ENCODE measurements around the gene PKD1L1. TPM values are rescaled to one million over a fixed set of nuclear protein-coding genes. Genes with fewer than 3 reads are reported as not detected.

Gene PKD1L1
- total RNA-seq, 4 donors from 2014 or later: 0.44 to 1.1 (median 0.75) TPM

DNA sequence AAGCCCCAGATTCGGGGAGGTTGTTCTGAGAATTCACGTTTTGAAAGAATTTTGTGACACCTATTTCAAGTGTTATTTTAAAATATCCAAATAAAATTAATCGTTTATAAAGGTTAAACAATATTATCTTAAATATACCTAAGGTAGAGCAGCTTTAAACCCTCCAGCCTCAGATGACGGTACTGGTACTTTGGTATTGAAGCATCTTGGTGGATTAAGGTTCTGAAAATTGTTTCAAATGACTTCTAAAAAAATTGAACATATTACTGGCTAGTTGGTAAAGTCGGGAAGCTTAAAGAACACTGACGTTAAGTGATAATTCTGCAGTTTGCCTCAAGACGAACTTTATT, 31.5 kb upstream of the PKD1L1 start:
- TF ChIP-seq, protein P1, sequence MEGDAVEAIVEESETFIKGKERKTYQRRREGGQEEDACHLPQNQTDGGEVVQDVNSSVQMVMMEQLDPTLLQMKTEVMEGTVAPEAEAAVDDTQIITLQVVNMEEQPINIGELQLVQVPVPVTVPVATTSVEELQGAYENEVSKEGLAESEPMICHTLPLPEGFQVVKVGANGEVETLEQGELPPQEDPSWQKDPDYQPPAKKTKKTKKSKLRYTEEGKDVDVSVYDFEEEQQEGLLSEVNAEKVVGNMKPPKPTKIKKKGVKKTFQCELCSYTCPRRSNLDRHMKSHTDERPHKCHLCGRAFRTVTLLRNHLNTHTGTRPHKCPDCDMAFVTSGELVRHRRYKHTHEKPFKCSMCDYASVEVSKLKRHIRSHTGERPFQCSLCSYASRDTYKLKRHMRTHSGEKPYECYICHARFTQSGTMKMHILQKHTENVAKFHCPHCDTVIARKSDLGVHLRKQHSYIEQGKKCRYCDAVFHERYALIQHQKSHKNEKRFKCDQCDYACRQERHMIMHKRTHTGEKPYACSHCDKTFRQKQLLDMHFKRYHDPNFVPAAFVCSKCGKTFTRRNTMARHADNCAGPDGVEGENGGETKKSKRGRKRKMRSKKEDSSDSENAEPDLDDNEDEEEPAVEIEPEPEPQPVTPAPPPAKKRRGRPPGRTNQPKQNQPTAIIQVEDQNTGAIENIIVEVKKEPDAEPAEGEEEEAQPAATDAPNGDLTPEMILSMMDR (IDR thresholded peaks at IDR 0.05; ENCODE audit: low read depth): no peak

DNA sequence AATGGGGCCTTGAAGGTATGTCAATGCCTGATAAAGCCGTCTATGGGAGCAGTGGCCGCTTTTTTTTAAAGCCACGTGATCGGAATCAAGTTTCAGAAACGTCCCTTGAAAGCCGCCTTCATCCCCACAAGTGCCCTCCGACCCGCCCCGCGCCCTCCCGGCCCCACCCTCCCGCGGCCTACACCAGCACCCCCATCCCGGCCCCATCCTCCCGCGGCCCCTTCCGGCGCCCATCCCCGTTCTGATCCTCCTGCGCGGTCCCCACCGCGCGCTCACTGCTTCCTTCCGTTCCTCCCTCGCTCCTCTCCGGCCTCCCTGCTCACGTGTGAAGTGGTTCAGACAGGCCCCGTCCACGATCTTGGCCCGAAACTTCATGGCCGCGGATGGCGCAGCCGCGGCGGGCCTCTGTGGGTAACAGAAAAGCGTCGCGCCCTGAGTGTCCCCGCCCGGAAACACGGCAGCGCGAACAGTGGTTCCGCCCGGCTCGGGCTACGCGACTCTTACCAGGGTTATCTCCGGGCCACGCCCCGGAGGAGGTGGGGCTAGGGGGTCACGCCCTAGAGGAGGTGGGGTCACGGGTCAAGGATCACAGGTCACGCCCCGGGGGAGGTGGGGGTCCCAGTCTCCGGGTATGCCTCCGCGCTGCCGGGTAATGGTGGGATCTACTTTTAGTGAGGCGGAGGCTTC, 31.0 kb upstream of the PKD1L1 start, which contains the start of gene HUS1:
Gene HUS1 (minus strand): TSS at position 471 of the 687 bp plus-strand sequence. CDS start 96 bp downstream, at position 375.
- TF ChIP-seq, protein P1 (IDR thresholded peaks at IDR 0.05; ENCODE audit: low read depth): no peak

DNA sequence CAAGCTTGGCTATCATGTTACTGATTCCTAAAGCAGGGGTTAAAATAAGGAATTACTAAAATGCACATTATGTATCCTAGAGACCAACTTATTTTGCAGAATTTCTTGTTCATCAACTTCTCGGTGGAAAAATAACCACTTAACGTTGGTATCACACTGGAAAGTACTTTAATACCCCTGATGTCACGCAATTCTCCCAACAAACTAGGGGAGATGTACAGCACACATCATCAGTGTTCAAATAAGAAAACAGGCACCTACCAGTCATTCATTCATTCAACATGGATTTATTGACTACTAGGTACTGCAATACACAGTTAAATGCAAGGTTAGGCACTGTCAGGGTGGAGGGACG, 30.5 kb upstream of the PKD1L1 start:
- TF ChIP-seq, protein P1 (IDR thresholded peaks at IDR 0.05; ENCODE audit: low read depth): no peak

DNA sequence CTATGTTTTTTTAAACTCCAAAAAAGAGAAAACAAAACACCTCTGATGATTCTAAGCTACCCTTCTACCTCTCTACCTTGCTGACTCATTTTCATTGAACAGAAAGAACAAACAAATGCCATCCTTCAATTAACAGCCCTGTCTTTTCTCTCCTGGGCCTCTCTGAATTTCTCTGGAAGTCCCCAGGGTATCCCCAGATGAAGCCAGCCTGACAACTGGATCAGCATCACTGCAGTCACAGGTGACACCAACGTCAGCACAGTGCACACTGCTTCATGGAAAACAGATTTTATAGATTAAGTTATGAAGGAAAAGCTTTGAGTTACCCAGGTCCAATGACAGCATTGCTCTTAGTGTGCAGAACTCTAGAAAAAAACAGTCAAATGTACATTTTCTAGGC, 25.5 kb upstream of the PKD1L1 start:
- TF ChIP-seq, protein P1 (IDR thresholded peaks at IDR 0.05; ENCODE audit: low read depth): no peak

DNA sequence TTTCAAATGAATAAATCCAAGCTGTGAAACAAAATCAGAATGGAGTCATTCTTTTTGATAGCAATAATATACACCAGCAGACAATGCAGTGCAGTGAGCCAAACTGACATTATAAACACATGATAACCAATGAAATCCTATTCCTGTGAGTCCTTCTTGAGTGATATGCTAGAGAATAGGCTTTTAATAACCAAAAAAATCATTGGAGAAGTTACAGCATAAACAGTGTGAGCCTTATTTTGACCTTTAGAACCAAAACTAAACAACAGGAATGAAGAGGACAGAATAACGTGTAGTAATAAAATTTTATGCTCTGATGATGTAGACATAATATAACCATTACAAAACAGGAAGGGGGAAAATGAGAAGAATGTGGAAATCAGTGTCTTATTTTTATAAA, 22.5 kb upstream of the PKD1L1 start:
- TF ChIP-seq, protein P1 (IDR thresholded peaks at IDR 0.05; ENCODE audit: low read depth): no peak

DNA sequence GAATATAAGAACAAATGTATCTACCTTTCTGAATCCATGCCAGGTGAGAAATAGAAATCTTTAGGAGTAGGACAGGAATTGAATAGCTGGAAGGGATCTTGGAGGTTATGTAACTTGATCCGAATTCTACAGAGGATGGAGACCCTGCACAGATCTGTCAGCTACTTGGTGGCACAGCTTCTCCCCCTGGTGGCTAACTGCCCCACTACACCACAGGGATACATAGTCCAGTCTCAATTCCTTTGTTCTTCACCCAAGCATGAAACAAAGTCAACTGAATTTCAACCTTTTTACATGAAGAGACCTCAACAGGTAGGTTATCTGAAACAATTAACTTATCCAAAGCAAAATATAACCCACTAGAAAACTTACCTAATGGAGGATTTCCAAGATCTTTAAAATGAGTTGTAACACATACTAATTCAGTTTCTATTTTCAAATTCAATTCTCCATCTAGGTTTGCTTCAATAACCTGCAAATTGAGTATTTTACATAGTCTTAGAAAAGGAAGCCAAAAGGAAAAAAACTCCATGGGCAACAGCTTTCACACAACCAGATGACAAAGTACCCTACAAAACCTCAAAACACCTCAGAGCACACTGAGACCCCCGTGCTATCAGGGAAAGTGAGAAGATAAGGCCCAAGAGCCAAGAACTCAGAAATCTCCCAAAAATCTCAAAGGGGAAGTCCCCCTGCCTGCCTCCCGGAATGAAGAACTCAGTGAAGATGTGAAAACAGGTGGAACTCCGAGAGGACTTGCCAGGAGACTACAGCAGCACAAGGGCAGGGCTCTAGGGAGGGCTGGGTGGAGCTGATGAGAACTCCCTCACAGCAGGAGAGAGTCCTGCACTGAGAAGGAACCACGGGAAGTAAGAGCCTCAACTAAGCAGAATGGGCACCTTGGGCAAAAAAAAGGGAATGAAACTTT, 20.8 kb upstream of the PKD1L1 start:
- TF ChIP-seq, protein P1 (IDR thresholded peaks at IDR 0.05; ENCODE audit: low read depth): no peak

DNA sequence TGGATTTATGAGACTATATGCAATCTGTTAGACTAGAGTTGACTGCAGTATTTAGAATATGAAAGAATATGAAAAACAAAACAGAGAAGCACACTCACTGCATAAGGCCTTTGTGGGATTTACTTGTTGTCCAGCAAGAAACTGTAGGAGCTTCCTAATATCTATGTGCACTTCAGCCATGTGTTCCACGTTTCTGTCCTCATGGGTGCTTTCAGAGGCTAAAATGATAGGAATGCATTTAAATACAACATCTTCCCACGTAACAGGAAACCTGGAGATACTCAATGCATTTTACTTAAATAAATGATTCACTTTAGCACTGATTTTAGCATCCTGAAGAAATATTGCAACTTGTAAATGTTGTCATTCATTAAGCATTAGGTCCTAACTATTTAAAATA, 19.4 kb upstream of the PKD1L1 start:
- TF ChIP-seq, protein P1 (IDR thresholded peaks at IDR 0.05; ENCODE audit: low read depth): no peak

All from subcutaneous adipose tissue (tissue), 4 donors.